Fibroblast of lung (primary cell): ENCODE data around the gene IQSEC3.
"Not testable (repeated sequence)": the region's sequence is repeated elsewhere in the genome, so short reads cannot be mapped to it uniquely, and the experiment has no call there.

Experiments used
- CTCF ChIP-seq, 2 donors: IDR thresholded peaks in 1 of 2; conservative IDR thresholded peaks in 1 of 2; 1 replicate in 1 of 2; 2 replicates in 1 of 2; pipeline ENCODE4 v1.5.1; 2011 to 2012; ENCODE audit warnings: low read length in 2 of 2, control low read depth in 1 of 2, inconsistent platforms in 1 of 2, low read depth in 1 of 2, mild to moderate bottlenecking in 1 of 2
- EZH2 ChIP-seq: IDR thresholded peaks from 2 replicates; pipeline ENCODE4 v1.5.1; 2012; ENCODE audit warnings: low read length, control low read depth, mild to moderate bottlenecking; ENCODE audit errors: missing control alignments

- not testable (repeated sequence) for TF ChIP-seq EZH2; CTCF (conservative IDR thresholded peaks at IDR 0.05 in 1 of 2, IDR thresholded peaks at IDR 0.05 in 1 of 2; ENCODE audit: low read depth in 1 of 2, low read length in 2 of 2)
These were observed at the start of gene IQSEC3 for GRCh38 chr12:66428-66781.
